SH-SY5Y (cell line): ENCODE results near the gene VAV1.

Experiments
- GATA2 ChIP-seq: IDR thresholded peaks from 2 replicates; pipeline ENCODE4 v1.6.1; 2011; ENCODE audit warnings: mild to moderate bottlenecking, low read depth, low read length
- GATA3 ChIP-seq: IDR thresholded peaks from 2 replicates; pipeline ENCODE4 v1.6.1; 2011; ENCODE audit warnings: low read depth, mild to moderate bottlenecking, low read length, moderate library complexity

- TF ChIP-seq GATA3 (no peak), GATA2 (no peak)
These were observed 32.5 kb upstream of the VAV1 start for GRCh38 chr19:6739883-6740588.
